HEK293 (cell line): ENCODE data around the gene GRM4.

Experiments
- CTCF ChIA-PET: fragments of 350-600 bp; formaldehyde crosslinking; extraction: SDS; loops from one replicate; lab custom pipeline; 2021; ENCODE audit warnings: antibody characterized with exemption; lab: Yijun Ruan, JAX
- POLR2A ChIA-PET: fragments of 300-600 bp; formaldehyde crosslinking; extraction: SDS; loops from one replicate; lab custom pipeline; 2020; ENCODE audit warnings: antibody characterized with exemption, inconsistent platforms; lab: Yijun Ruan, JAX
- H3K27ac ChIP-seq: fragments of 200-500 bp; sonication (Bioruptor generic); 2 replicates; pipeline ENCODE4 v1.5.1; 2014; ENCODE audit warnings: low read depth, low read length, control low read depth, inconsistent platforms; ENCODE audit errors: extremely low read depth
- H3K36me3 ChIP-seq, 2 experiments: fragments of 200-500 bp in 1 of 2; sonication (Bioruptor generic) in 1 of 2; 1 replicate in 1 of 2; 2 replicates in 1 of 2; pipeline ENCODE4 v1.5.1; 2014 to 2017; ENCODE audit warnings: inconsistent platforms in 2 of 2, low read length in 2 of 2; ENCODE audit not compliant: control insufficient read depth in 2 of 2, insufficient read depth in 1 of 2
- H3K4me1 ChIP-seq: fragments of 200-500 bp; sonication (Bioruptor generic); 2 replicates; pipeline ENCODE4 v1.5.1; 2014; ENCODE audit warnings: mild to moderate bottlenecking, low read length, inconsistent platforms; ENCODE audit not compliant: control insufficient read depth, insufficient read depth
- H3K4me3 ChIP-seq: 2 replicates; pipeline ENCODE4 v1.5.1; 2011; ENCODE audit warnings: low read depth, mild to moderate bottlenecking, control low read depth, low read length, moderate library complexity
- H3K9me3 ChIP-seq: fragments of 200-500 bp; sonication (Bioruptor generic); 2 replicates; pipeline ENCODE4 v1.5.1; 2014; ENCODE audit warnings: low read depth, low read length, inconsistent platforms; ENCODE audit not compliant: control insufficient read depth, insufficient read depth
- KLF17 ChIP-seq: fragments of 450-650 bp; formaldehyde crosslinking; IDR thresholded peaks from 2 replicates; pipeline ENCODE4 v1.5.1; 2016; ENCODE audit warnings: missing biosample characterization, missing genetic modification characterization
- OSR2 ChIP-seq: fragments of 450-650 bp; formaldehyde crosslinking; IDR thresholded peaks from 2 replicates; pipeline ENCODE4 v1.5.1; 2016; ENCODE audit warnings: missing biosample characterization, missing genetic modification characterization
- PRDM10 ChIP-seq: fragments of 450-650 bp; formaldehyde crosslinking; IDR thresholded peaks from 2 replicates; pipeline ENCODE4 v1.5.1; 2016; ENCODE audit warnings: missing biosample characterization, missing genetic modification characterization
- SP7 ChIP-seq: fragments of 450-650 bp; formaldehyde crosslinking; IDR thresholded peaks from 2 replicates; pipeline ENCODE4 v1.5.1; 2016; ENCODE audit warnings: missing biosample characterization, missing genetic modification characterization
- ZBTB11 ChIP-seq: fragments of 450-650 bp; formaldehyde crosslinking; conservative IDR thresholded peaks from 2 replicates; pipeline ENCODE4 v1.5.1; 2016; ENCODE audit warnings: low read depth, missing biosample characterization, missing genetic modification characterization
- ZBTB26 ChIP-seq: fragments of 450-650 bp; formaldehyde crosslinking; optimal IDR thresholded peaks from 2 replicates; pipeline ENCODE3; 2016; ENCODE audit warnings: missing biosample characterization, mild to moderate bottlenecking, missing genetic modification characterization
- ZFP37 ChIP-seq: fragments of 450-650 bp; formaldehyde crosslinking; IDR thresholded peaks from 2 replicates; pipeline ENCODE4 v1.5.1; 2016; ENCODE audit warnings: missing biosample characterization, missing genetic modification characterization
- ZIC2 ChIP-seq: fragments of 450-650 bp; formaldehyde crosslinking; IDR thresholded peaks from 2 replicates; pipeline ENCODE4 v1.5.1; 2016; ENCODE audit warnings: missing biosample characterization, missing genetic modification characterization
- ZNF169 ChIP-seq: fragments of 450-650 bp; formaldehyde crosslinking; IDR thresholded peaks from 2 replicates; pipeline ENCODE4 v1.5.1; 2016; ENCODE audit warnings: missing biosample characterization, missing genetic modification characterization
- ZNF174 ChIP-seq: fragments of 450-650 bp; formaldehyde crosslinking; IDR thresholded peaks from 2 replicates; pipeline ENCODE4 v1.5.0; 2017; ENCODE audit warnings: missing biosample characterization, mild to moderate bottlenecking, missing genetic modification characterization
- ZNF175 ChIP-seq: fragments of 450-650 bp; formaldehyde crosslinking; IDR thresholded peaks from 2 replicates; pipeline ENCODE4 v1.5.1; 2016; ENCODE audit warnings: missing biosample characterization, missing genetic modification characterization
- ZNF23 ChIP-seq: fragments of 450-650 bp; formaldehyde crosslinking; IDR thresholded peaks from 2 replicates; pipeline ENCODE4 v1.5.1; 2016; ENCODE audit warnings: missing biosample characterization, missing genetic modification characterization, borderline replicate concordance
- ZNF341 ChIP-seq: fragments of 450-650 bp; formaldehyde crosslinking; IDR thresholded peaks from 2 replicates; pipeline ENCODE4; 2016; ENCODE audit warnings: low read depth, missing biosample characterization, missing genetic modification characterization
- ZNF366 ChIP-seq: fragments of 450-650 bp; formaldehyde crosslinking; conservative IDR thresholded peaks from 2 replicates; pipeline ENCODE4 v1.5.1; 2016; ENCODE audit warnings: missing biosample characterization, missing genetic modification characterization
- ZNF510 ChIP-seq: fragments of 450-650 bp; formaldehyde crosslinking; IDR thresholded peaks from 2 replicates; pipeline ENCODE4 v1.5.1; 2018; ENCODE audit warnings: mild to moderate bottlenecking, missing genetic modification characterization, missing biosample characterization; ENCODE audit not compliant: insufficient replicate concordance
- ZNF521 ChIP-seq: fragments of 450-650 bp; formaldehyde crosslinking; IDR thresholded peaks from 2 replicates; pipeline ENCODE4 v1.5.1; 2017; ENCODE audit warnings: missing biosample characterization, mild to moderate bottlenecking, missing genetic modification characterization
- ZNF621 ChIP-seq: fragments of 450-650 bp; formaldehyde crosslinking; IDR thresholded peaks from 2 replicates; pipeline ENCODE4 v1.5.1; 2017; ENCODE audit warnings: missing biosample characterization, missing genetic modification characterization
- ZNF639 ChIP-seq: fragments of 450-650 bp; formaldehyde crosslinking; IDR thresholded peaks from 2 replicates; pipeline ENCODE4 v1.5.1; 2016; ENCODE audit warnings: missing biosample characterization, missing genetic modification characterization
- ZNF701 ChIP-seq: fragments of 450-650 bp; formaldehyde crosslinking; IDR thresholded peaks from 2 replicates; pipeline ENCODE4 v1.5.1; 2016; ENCODE audit warnings: missing biosample characterization, missing genetic modification characterization

The GRM4 gene

GRCh38 chr6:34130862-34131261 is 15.0 kb downstream of the GRM4 start:
- H3K4me1 ChIP-seq, result no peaks in the 10 kb centered on the region
- POLR2A ChIA-PET, result no interaction called here
- TF ChIP-seq ZNF366 (tag by site-specific recombination), result no peak
- TF ChIP-seq ZNF621 (tag by site-specific recombination), result no peak
- no peak for TF ChIP-seq ZBTB26 (tag by site-specific recombination)
- no peak for TF ChIP-seq ZNF169 (tag by site-specific recombination)
- TF ChIP-seq KLF17, result no peak
- no peak for TF ChIP-seq ZNF23 (tag by site-specific recombination)
- TF ChIP-seq ZNF639 (tag by site-specific recombination), result no peak
- no peak for TF ChIP-seq ZNF174 (tag by site-specific recombination)
- TF ChIP-seq ZFP37, result no peak

GRCh38 chr6:34129753-34130152 is 16.1 kb downstream of the GRM4 start:
- CTCF ChIA-PET, result no interaction called here
- POLR2A ChIA-PET, result no interaction called here
- Histone ChIP-seq H3K4me3 (no peak overlapping the region), H3K27ac (no peak overlapping the region), H3K36me3 (no peaks in the 10 kb centered on the region), H3K9me3 (no peaks in the 10 kb centered on the region), H3K4me1 (no peaks in the 10 kb centered on the region)
- TF ChIP-seq ZIC2 (tag by site-specific recombination) (0 out of 2 replicates have a peak, but pooled peaks have one; percentile 28), SP7 (no peak)

More at GRCh38 chr6:34130862-34131261, 15.0 kb downstream of the GRM4 start:
- no peaks in the 10 kb centered on the region for H3K9me3 ChIP-seq
- no peaks in the 10 kb centered on the region for H3K36me3 ChIP-seq
- no peak overlapping the region for H3K4me3 ChIP-seq
- CTCF ChIA-PET, result no interaction called here
- no peak overlapping the region for H3K27ac ChIP-seq

GRCh38 chr6:34128045-34128444 is 17.8 kb downstream of the GRM4 start:
- no peaks in the 10 kb centered on the region for H3K4me1 ChIP-seq
- no peak overlapping the region for H3K4me3 ChIP-seq
- no peaks in the 10 kb centered on the region for H3K9me3 ChIP-seq
- ChIA-PET POLR2A (no interaction called here), CTCF (interaction anchor here (0.6 kb wide), 1 partner anchor 14 kb away, joined by 4 read pairs; no protein-coding TSS in a partner anchor)
- H3K36me3 ChIP-seq, result no peaks in the 10 kb centered on the region
- no peak overlapping the region for H3K27ac ChIP-seq
- no peak for TF ChIP-seq ZNF521 (tag by site-specific recombination)
- no peak for TF ChIP-seq ZNF510 (tag by site-specific recombination)
- TF ChIP-seq PRDM10, result no peak
- no peak for TF ChIP-seq OSR2
- TF ChIP-seq ZFP37, result no peak
- TF ChIP-seq ZNF701, result no peak
- no peak for TF ChIP-seq ZBTB11 (tag by site-specific recombination)
- TF ChIP-seq ZIC2 (tag by site-specific recombination), result no peak
- no peak for TF ChIP-seq ZNF175 (tag by site-specific recombination)
- TF ChIP-seq ZNF341, result no peak
